Keratinocyte (primary cell): ENCODE results near the gene NFIL3. TPM values are rescaled to one million over a fixed set of nuclear protein-coding genes. Genes with fewer than 3 reads are reported as not detected.
A peak's percentile ranks its signal among the peaks of the same experiment; 100 is the strongest.

Experiments used
- DNase-seq: peaks from one replicate; pipeline ENCODE4 v3.0.0-alpha.2; 2011; ENCODE audit warnings: low read depth, missing footprints, low spot score
- FAIRE-seq: peaks from 2 replicates; lab custom pipeline; 2011; peaks lifted over from hg19 to GRCh38; lab: Jason Lieb, UNC
- H2AFZ ChIP-seq: 2 replicates; pipeline ENCODE4 v1.6.0; 2012; ENCODE audit warnings: low read length, control low read depth, inconsistent platforms; ENCODE audit not compliant: control insufficient read depth
- H3K27ac ChIP-seq: 2 replicates; pipeline ENCODE4 v1.5.1; 2011; ENCODE audit warnings: low read length; ENCODE audit not compliant: control insufficient read depth, insufficient read depth
- H3K27me3 ChIP-seq: 3 replicates; pipeline ENCODE4 v1.6.0; 2011; ENCODE audit warnings: low read length; ENCODE audit not compliant: control insufficient read depth, insufficient read depth; ENCODE audit errors: extremely low read depth
- H3K36me3 ChIP-seq, 2 experiments: 2 replicates in 1 of 2; 3 replicates in 1 of 2; pipeline ENCODE4 v1.5.1; 2011; ENCODE audit warnings: low read length in 2 of 2, mild to moderate bottlenecking in 1 of 2; ENCODE audit not compliant: control insufficient read depth in 2 of 2, insufficient read depth in 2 of 2; ENCODE audit errors: extremely low read depth in 1 of 2
- H3K4me1 ChIP-seq: 3 replicates; pipeline ENCODE4 v1.5.1; 2011; ENCODE audit warnings: low read length; ENCODE audit not compliant: control insufficient read depth, insufficient read depth; ENCODE audit errors: extremely low read depth
- H3K4me2 ChIP-seq: 3 replicates; pipeline ENCODE4 v1.6.0; 2011; ENCODE audit warnings: low read depth, low read length; ENCODE audit not compliant: control insufficient read depth, insufficient read depth; ENCODE audit errors: extremely low read depth
- H3K4me3 ChIP-seq, 3 experiments: fragments of 200-600 bp in 1 of 3; sonication (generic) in 1 of 3; 2 replicates in 2 of 3; 3 replicates in 1 of 3; pipeline ENCODE4 v1.5.1; 2011 to 2016; ENCODE audit warnings: low read length in 3 of 3, mild to moderate bottlenecking in 3 of 3, control low read depth in 2 of 3, inconsistent platforms in 1 of 3, low read depth in 1 of 3, mixed read lengths in 1 of 3, mixed run types in 1 of 3, moderate library complexity in 1 of 3; ENCODE audit not compliant: control insufficient read depth in 2 of 3, insufficient read depth in 2 of 3; ENCODE audit errors: extremely low read depth in 1 of 3
- H3K79me2 ChIP-seq: 2 replicates; pipeline ENCODE4 v1.6.0; 2012; ENCODE audit warnings: low read length; ENCODE audit not compliant: control insufficient read depth, insufficient read depth
- H3K9ac ChIP-seq: 3 replicates; pipeline ENCODE4 v1.6.0; 2011; ENCODE audit warnings: low read length; ENCODE audit not compliant: control insufficient read depth, insufficient read depth; ENCODE audit errors: extremely low read depth
- H3K9me1 ChIP-seq: 3 replicates; pipeline ENCODE4 v1.6.0; 2011; ENCODE audit warnings: low read length; ENCODE audit not compliant: control insufficient read depth, insufficient read depth; ENCODE audit errors: extremely low read depth
- H3K9me3 ChIP-seq: 2 replicates; pipeline ENCODE4 v1.5.1; 2012; ENCODE audit warnings: low read depth, low read length; ENCODE audit not compliant: control insufficient read depth
- H4K20me1 ChIP-seq: 3 replicates; pipeline ENCODE4 v1.6.0; 2011; ENCODE audit warnings: low read length; ENCODE audit not compliant: control insufficient read depth, insufficient read depth; ENCODE audit errors: extremely low read depth
- CTCF ChIP-seq, 3 experiments: IDR thresholded peaks in 1 of 3; conservative IDR thresholded peaks in 1 of 3; optimal IDR thresholded peaks in 1 of 3; 2 replicates in 2 of 3; 3 replicates in 1 of 3; pipeline versions ENCODE3 to v1.5.1; 2011; ENCODE audit warnings: low read length in 3 of 3, mild to moderate bottlenecking in 3 of 3, moderate library complexity in 2 of 3, control low read depth in 1 of 3, inconsistent platforms in 1 of 3; ENCODE audit not compliant: insufficient read depth in 2 of 3; ENCODE audit errors: extremely low read depth in 1 of 3
- EZH2 ChIP-seq: IDR thresholded peaks from one replicate; pipeline ENCODE4 v1.6.1; 2012; ENCODE audit warnings: inconsistent platforms, mild to moderate bottlenecking, low read length, moderate library complexity
- dilution Hi-C: fragments of 300-500 bp; cut with MboI; formaldehyde crosslinking; loops from one replicate; pipeline ENCODE4 v1.7.0; 2020; ENCODE audit warnings: low sequenced_read_pairs; ENCODE audit not compliant: extremely low pct_ligation_motif_present
- polyA plus RNA-seq, 5 experiments: library from polyadenylated mRNA; depleted of rRNA in 3 of 5; stranded (reverse) in 3 of 5; stranded (forward) in 1 of 5; unstranded in 1 of 5; fragments of >200 nt; gene quantifications; 1 replicate in 1 of 5; 2 replicates in 3 of 5; 3 replicates in 1 of 5; pipeline versions ENCODE4 v1.2.1 to v1.2.3, GENCODE V29; 2011 to 2012; ENCODE audit warnings: missing spikeins in 2 of 5, low read depth in 1 of 5, low replicate concordance in 1 of 5

The NFIL3 gene
- polyA plus RNA-seq, 1 donor (not counting 4 experiments of a cell fraction or from before 2014, with no cell fraction given): 9.3 TPM

- H4K20me1 ChIP-seq: no peaks in the 10 kb centered on the region
- peak overlapping the region; percentile 85 for H3K27ac ChIP-seq
- peak overlapping the region; percentile 90 for H3K9ac ChIP-seq
- H3K9me3 ChIP-seq: no peaks in the 10 kb centered on the region
- FAIRE-seq (no peak), DNase-seq (no peak)
- TF ChIP-seq EZH2 (no peak), CTCF (optimal IDR thresholded peaks at IDR 0.05 in 1 of 3, IDR thresholded peaks at IDR 0.05 in 1 of 3, conservative IDR thresholded peaks at IDR 0.05 in 1 of 3; ENCODE audit: extremely low read depth in 1 of 3, insufficient read depth in 2 of 3, low read length in 3 of 3) (peak; percentile 24 to 58 (median 55))
- peaks cover 27% of the 10 kb centered on the region for H3K4me1 ChIP-seq
- peaks cover 32% of the 10 kb centered on the region for H3K79me2 ChIP-seq
- no peaks in the 10 kb centered on the region for H3K9me1 ChIP-seq
- no peaks in the 10 kb centered on the region for H3K27me3 ChIP-seq
- peak overlapping the region; percentile 79 for H2AFZ ChIP-seq
- H3K4me3 ChIP-seq: peak overlapping the region; percentile 66 to 96 (median 84)
- peak overlapping the region; percentile 93 for H3K4me2 ChIP-seq
- dilution Hi-C loops: no loop called here
- H3K36me3 ChIP-seq: no peaks in the 10 kb centered on the region
Measured at GRCh38 chr9:91422758-91423711, 597 bp downstream of the NFIL3 start.

- no peaks in the 10 kb centered on the region for H3K9me3 ChIP-seq
- H3K4me3 ChIP-seq: peak overlapping the region; percentile 66 to 96 (median 84)
- peaks cover 33% of the 10 kb centered on the region for H3K79me2 ChIP-seq
- H3K9ac ChIP-seq: peak overlapping the region; percentile 90
- no peaks in the 10 kb centered on the region for H3K36me3 ChIP-seq
- H4K20me1 ChIP-seq: no peaks in the 10 kb centered on the region
- no peak overlapping the region for H2AFZ ChIP-seq
- H3K4me2 ChIP-seq: peak overlapping the region; percentile 93
- H3K9me1 ChIP-seq: no peaks in the 10 kb centered on the region
- H3K4me1 ChIP-seq: peaks cover 27% of the 10 kb centered on the region
- H3K27ac ChIP-seq: peak overlapping the region; percentile 85
- TF ChIP-seq EZH2 (no peak), CTCF (optimal IDR thresholded peaks at IDR 0.05 in 1 of 3, IDR thresholded peaks at IDR 0.05 in 1 of 3, conservative IDR thresholded peaks at IDR 0.05 in 1 of 3; ENCODE audit: extremely low read depth in 1 of 3, insufficient read depth in 2 of 3, low read length in 3 of 3) (no peak)
- dilution Hi-C loops: no loop called here
- no peaks in the 10 kb centered on the region for H3K27me3 ChIP-seq
- no peak for DNase-seq
- no peak for FAIRE-seq
Measured at GRCh38 chr9:91421971-91422757, 1.5 kb downstream of the NFIL3 start.
